Measurements from ENCODE around the gene LRRK1. TPM values are rescaled to one million over a fixed set of nuclear protein-coding genes. Genes with fewer than 3 reads are reported as not detected.

The LRRK1 gene
- total RNA-seq, 2 experiments from 2014 or later = 1.0 to 1.1 TPM

DNA sequence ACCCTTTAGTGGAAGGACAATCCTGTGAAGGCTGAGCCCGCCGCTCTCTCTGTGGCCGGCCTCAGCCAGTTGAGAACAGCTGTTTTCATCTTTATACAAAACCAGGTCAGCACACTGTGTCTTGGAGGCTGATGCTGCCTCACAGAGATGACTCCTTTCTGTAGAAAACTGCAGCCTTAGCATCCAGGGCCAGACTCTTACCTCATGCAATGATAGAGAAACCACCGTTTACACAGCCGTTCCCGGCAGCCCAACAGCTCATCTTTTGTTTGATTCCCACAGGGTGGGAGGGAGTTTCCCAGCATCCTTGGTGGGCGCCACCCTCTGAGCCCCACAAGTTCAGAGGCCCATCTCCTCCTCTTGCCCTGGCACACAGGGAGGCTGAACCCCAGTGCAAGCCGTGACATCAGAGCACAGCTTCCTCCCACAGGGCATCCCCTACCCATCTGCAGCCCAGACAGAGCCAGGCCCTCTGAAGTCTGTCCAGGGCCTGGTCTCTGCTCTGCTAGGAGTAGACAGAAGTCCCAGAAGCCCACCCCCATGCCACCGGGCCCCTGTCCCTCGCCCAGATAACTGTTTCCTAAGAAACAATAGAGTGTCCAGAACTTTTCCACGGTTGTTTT lies 105.0 kb downstream of the LRRK1 start:
- Mint-ChIP-seq H3K9me3 (no peaks in the 10 kb centered on the region), H3K36me3 (ENCODE audit: low read depth) (no peaks in the 10 kb centered on the region), H3K4me1 (no peaks in the 10 kb centered on the region), H3K4me3 (no peak overlapping the region), H3K27ac (no peak overlapping the region), H3K27me3 (peaks cover 9% of the 10 kb centered on the region)
- POLR2A ChIA-PET = no interaction called here
- DNase-seq = peak; percentile 1
- CTCF ChIA-PET = interaction anchor here (0.6 to 6.6 kb wide), 3 partner anchors 13 to 234 kb away, joined by 3 to 66 read pairs (median 5); no protein-coding TSS in a partner anchor

DNA sequence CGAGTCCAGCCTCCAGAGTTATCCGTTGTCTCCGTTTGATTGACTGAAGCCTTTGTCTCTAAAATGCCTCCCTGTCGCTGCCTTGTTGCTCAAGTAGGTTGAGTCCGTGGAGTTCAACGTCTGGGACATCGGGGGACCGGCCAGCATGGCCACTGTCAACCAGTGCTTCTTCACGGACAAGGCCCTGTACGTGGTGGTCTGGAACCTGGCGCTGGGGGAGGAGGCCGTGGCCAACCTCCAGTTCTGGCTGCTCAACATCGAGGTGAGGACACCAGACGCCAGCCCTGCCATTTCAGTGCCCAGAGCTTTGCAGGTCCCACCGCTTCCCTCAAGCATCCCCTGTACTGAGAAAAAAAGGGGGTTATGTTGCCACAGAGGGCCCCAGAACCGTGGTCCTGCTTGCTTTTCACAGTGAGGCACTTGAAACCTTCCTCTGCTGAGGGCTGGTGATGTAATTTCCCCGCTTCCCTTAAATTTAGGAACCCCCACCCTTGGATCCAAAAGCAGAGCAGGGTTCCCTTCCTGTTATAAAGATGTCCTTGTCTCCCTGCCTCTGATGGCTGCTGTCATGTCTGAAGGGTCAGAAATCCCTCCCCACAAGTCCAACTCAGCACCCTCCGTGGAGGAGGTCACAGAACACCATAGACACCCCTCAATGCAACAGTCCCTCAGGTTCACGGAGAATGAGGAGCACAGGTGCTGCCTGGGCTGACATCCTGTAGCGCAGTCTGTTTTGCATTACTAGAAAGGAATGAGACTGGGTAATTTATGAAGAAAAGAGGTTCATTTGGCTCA lies 105.7 kb downstream of the LRRK1 start:
- Mint-ChIP-seq H3K4me1 (no peaks in the 10 kb centered on the region), H3K27me3 (peaks cover 9% of the 10 kb centered on the region), H3K4me3 (no peak overlapping the region), H3K9me3 (no peaks in the 10 kb centered on the region), H3K27ac (no peak overlapping the region), H3K36me3 (ENCODE audit: low read depth) (no peaks in the 10 kb centered on the region)
- DNase-seq = peak; percentile 8
- ChIA-PET POLR2A (no interaction called here), CTCF (no interaction called here)

DNA sequence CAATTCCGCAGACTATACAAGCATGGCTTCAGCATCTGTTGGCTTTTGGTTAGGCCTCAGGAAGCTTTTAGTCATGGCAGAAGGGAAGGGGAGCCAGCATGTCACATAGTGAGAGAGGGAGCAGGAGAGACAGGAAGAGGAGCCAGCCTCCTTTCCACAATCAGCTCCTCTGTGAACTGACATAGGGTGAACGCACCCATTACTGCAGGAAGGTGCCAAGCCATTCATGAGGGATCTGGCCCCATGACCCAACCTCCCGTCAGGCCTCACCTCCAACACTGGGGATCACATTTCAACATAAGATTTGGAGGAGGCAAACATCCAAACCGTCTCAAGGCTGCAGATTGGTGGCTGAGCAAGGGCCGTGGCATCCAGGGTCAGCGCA lies 106.3 kb downstream of the LRRK1 start:
- DNase-seq = no peak
- peaks cover 10% of the 10 kb centered on the region for H3K27me3 Mint-ChIP-seq
- ChIA-PET CTCF (no interaction called here), POLR2A (no interaction called here)
- no peaks in the 10 kb centered on the region for H3K4me1 Mint-ChIP-seq
- H3K27ac Mint-ChIP-seq = no peak overlapping the region
- H3K4me3 Mint-ChIP-seq = no peak overlapping the region
- H3K9me3 Mint-ChIP-seq = no peaks in the 10 kb centered on the region
- H3K36me3 Mint-ChIP-seq (ENCODE audit: low read depth) = no peaks in the 10 kb centered on the region

DNA sequence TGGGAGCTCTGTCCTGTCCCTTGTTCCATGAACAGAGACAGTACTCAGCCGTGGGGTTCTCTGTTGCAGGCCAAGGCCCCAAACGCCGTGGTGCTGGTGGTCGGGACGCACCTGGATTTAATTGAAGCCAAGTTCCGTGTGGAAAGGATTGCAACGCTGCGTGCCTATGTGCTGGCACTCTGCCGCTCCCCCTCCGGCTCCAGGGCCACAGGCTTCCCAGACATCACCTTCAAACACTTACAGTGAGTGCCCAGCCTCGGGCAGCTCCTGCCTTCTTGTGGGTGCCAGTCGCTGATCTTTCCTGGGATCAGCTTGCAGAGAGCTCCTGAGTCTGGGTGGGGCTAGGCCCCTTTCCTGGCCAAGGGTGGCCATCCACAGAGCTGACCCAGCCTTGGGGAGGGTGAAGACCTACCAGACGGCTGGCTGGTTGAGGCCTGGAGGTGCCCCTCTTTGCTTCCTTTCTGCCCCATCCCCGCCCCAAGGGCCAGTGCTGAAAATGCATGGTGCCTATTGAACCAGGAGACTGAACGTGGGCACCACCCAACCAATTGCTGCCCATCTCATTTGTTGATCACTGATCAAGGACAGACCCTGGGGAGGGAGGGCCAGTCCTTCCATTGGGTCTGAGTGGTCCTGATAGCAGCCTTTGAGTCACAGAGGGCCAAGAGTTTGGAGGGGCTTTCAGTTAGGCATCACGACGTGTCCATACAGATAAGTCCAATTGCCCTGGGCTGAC lies 106.9 kb downstream of the LRRK1 start:
- Mint-ChIP-seq H3K27ac (no peak overlapping the region), H3K36me3 (ENCODE audit: low read depth) (no peaks in the 10 kb centered on the region), H3K4me3 (no peak overlapping the region), H3K27me3 (peaks cover 13% of the 10 kb centered on the region), H3K9me3 (no peaks in the 10 kb centered on the region), H3K4me1 (no peaks in the 10 kb centered on the region)
- DNase-seq = peak; percentile 12
- CTCF ChIA-PET = no interaction called here
- POLR2A ChIA-PET = no interaction called here

DNA sequence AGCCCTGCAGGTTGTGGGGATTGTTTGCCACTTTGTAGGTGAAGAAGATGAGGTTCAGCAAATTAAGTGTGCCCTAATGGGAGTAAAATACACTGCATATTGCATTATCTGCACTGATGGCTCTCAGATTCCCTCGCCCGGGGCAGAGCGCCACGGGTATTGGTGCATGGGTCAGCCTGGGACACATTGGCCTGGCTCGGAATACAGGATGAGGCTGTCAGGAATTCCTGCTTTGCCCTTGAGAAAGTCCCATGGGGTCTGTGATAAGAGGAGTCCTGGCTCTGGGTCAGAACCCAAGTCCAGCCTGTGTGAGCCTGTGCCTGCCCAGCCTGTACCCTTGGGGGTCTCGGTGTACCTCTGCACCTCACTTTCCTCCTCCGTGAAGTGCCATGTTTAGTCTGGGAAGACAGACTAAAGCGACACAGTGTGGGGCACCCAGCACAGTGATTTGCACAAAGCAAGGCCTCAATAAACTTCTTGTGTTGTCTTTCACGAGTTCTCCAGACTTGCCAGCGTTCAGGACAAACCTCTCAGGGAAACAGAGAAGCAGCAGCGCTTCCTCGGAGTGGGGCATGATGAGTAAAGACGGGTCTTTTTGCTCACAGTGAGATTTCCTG lies 107.6 kb downstream of the LRRK1 start:
- Mint-ChIP-seq H3K36me3 (ENCODE audit: low read depth) (no peaks in the 10 kb centered on the region), H3K27ac (no peak overlapping the region), H3K4me3 (no peak overlapping the region), H3K9me3 (no peaks in the 10 kb centered on the region), H3K27me3 (peaks cover 11% of the 10 kb centered on the region), H3K4me1 (no peaks in the 10 kb centered on the region)
- ChIA-PET POLR2A (no interaction called here), CTCF (interaction anchor here (1.0 to 1.5 kb wide), 2 partner anchors 20 to 232 kb away, joined by 3 to 4 read pairs; no protein-coding TSS in a partner anchor)
- DNase-seq = no peak

DNA sequence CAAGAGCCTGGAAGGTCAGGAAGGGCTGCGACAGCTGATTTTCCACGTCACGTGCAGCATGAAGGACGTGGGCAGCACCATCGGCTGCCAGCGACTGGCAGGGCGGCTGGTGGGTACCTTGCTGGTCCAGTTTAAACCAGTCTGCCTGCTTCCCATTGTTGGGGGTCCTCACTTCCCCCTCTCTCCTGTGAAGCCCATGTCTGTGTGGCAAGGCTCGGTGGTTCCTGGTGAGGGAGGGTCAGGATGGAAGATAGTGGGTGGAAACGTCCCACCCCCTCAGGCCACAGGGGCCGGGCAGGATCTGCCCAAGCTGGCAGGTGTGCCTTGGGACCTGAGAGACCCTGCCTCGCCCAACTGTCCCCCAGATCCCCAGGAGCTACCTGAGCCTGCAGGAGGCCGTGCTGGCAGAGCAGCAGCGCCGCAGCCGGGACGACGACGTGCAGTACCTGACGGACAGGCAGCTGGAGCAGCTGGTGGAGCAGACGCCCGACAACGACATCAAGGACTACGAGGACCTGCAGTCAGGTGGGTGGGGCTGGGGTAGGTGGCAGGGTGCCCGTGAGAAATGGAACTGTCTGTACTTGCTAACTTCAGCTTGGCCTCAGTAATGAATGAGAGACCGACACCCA lies 108.2 kb downstream of the LRRK1 start:
- ChIA-PET POLR2A (no interaction called here), CTCF (interaction anchor here (1.0 to 1.5 kb wide), 2 partner anchors 21 to 231 kb away, joined by 3 to 4 read pairs; no protein-coding TSS in a partner anchor)
- Mint-ChIP-seq H3K36me3 (ENCODE audit: low read depth) (no peaks in the 10 kb centered on the region), H3K4me1 (no peaks in the 10 kb centered on the region), H3K27ac (no peak overlapping the region), H3K27me3 (peaks cover 15% of the 10 kb centered on the region), H3K4me3 (no peak overlapping the region), H3K9me3 (no peaks in the 10 kb centered on the region)
- peak; percentile 10 for DNase-seq

DNA sequence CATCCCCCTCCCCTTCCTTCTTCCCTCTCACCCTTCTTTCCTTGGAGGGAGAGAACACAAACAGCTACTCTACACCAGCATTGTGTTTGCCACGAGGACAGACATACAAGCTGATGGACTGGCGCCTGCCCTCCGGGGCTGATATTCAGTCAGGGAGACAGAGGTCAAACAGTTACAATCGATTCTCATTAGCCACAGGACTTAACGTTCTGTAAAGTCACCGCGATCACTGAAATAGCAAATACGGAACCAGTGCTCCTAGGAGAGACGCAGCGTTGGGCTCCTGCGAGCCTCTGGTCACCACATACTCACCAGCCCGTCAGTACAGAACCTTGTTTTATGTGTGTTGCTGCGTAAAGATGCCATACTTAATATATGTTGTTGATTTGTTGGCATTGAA lies 108.8 kb downstream of the LRRK1 start:
- Mint-ChIP-seq H3K27me3 (peaks cover 20% of the 10 kb centered on the region), H3K9me3 (no peaks in the 10 kb centered on the region), H3K36me3 (ENCODE audit: low read depth) (no peaks in the 10 kb centered on the region), H3K4me3 (no peak overlapping the region), H3K27ac (no peak overlapping the region), H3K4me1 (no peaks in the 10 kb centered on the region)
- ChIA-PET POLR2A (no interaction called here), CTCF (interaction anchor here (1.0 to 1.5 kb wide), 2 partner anchors 21 to 231 kb away, joined by 3 to 4 read pairs; no protein-coding TSS in a partner anchor)
- DNase-seq = peak; percentile 0

DNA sequence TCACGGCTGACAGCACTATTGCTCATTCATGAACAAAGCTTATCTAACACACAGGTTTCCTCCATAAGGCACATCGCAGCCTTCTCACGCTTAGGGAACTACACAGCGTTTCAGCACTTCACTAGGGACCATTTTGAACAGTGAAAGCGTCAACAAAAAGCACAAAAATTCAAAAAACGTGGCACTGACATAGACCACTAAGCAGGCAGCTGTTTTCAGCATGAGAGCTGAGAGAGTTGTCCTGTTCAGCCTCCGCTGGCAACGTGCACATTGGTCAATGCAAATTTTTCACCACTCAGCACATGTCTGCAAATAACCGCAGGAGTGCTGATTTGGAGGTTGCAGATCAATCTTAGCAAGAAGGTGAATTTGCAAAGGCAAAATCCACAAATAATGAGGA lies 109.2 kb downstream of the LRRK1 start:
- CTCF ChIA-PET = interaction anchor here (1.5 kb wide), 1 partner anchor 22 kb away, joined by 3 read pairs; no protein-coding TSS in a partner anchor
- Mint-ChIP-seq H3K4me3 (no peak overlapping the region), H3K9me3 (no peaks in the 10 kb centered on the region), H3K4me1 (no peaks in the 10 kb centered on the region), H3K27ac (no peak overlapping the region), H3K27me3 (peaks cover 22% of the 10 kb centered on the region), H3K36me3 (ENCODE audit: low read depth) (no peaks in the 10 kb centered on the region)
- DNase-seq = no peak
- POLR2A ChIA-PET = no interaction called here

DNA sequence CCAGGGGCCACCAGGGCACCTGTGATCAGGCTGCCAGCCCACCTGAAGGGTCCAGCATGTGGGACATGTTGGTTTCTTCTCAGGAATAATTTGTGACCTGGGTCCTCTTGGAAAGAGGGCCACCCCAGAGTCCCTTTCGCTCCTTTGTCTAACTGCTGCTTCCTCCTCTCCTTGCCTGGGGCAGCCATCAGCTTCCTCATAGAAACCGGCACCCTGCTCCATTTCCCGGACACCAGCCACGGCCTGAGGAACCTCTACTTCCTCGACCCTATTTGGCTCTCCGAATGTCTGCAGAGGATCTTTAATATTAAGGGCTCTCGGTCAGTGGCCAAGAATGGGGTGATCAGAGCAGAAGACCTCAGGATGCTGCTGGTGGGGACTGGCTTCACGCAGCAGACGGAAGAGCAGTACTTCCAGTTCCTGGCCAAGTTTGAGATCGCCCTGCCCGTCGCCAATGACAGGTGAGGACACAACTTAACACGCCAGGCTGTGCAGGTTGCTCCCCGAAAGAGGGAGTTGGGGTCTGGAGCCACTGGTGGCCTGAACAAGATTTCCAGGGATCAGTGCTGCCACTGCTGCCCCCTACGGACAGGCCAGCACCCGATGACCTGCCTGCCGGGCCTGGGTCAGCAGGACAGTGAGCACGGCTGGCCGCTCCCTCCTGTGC lies 109.7 kb downstream of the LRRK1 start:
- H3K27me3 Mint-ChIP-seq = peaks cover 28% of the 10 kb centered on the region

DNA sequence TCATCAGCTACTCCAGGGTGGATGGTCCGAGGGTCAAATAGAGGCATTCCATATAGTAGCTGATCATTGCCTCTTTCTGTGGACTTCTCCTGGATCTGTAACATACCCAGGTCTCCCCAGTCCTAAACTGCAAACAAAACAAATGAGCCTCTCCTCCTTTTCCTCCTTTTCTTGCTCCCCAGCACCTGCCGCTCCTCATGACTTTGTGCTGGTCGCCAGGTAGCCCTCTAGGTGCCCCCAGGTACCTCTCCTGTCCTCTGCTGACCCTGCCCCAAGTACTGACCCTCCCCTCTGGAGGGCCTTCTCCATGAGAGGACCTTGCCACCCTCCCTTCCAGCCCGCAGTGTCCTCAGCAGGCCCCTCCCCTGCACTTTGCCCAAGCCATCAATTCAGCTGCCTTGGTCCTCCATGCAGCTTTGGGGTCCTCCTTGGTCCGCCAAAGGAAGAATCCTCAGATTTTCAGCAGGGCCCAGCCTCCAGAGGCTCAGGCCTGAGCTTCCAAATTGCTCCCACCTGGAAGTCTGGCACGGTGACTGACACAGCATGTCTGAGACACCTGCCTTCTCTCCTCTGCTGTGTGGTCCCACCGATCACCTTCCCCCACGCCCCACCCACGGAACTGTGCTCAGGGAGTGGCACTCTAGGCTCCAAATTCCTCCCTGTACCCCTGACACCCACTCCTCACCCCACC lies 111.0 kb downstream of the LRRK1 start:
- Mint-ChIP-seq H3K36me3 (ENCODE audit: low read depth) (peaks cover 5% of the 10 kb centered on the region), H3K4me1 (peaks cover 1% of the 10 kb centered on the region), H3K27me3 (peaks cover 37% of the 10 kb centered on the region), H3K9me3 (peaks cover 2% of the 10 kb centered on the region), H3K27ac (no peak overlapping the region), H3K4me3 (no peak overlapping the region)
- ChIA-PET POLR2A (no interaction called here), CTCF (no interaction called here)
- DNase-seq = peak; percentile 0

More for the DNA sequence above, 109.7 kb downstream of the LRRK1 start:
- DNase-seq = peak; percentile 6
- peaks cover 1% of the 10 kb centered on the region for H3K4me1 Mint-ChIP-seq
- no peaks in the 10 kb centered on the region for H3K9me3 Mint-ChIP-seq
- no peaks in the 10 kb centered on the region for H3K36me3 Mint-ChIP-seq (ENCODE audit: low read depth)
- H3K27ac Mint-ChIP-seq = no peak overlapping the region
- no peak overlapping the region for H3K4me3 Mint-ChIP-seq
- POLR2A ChIA-PET = no interaction called here
- CTCF ChIA-PET = no interaction called here

DNA sequence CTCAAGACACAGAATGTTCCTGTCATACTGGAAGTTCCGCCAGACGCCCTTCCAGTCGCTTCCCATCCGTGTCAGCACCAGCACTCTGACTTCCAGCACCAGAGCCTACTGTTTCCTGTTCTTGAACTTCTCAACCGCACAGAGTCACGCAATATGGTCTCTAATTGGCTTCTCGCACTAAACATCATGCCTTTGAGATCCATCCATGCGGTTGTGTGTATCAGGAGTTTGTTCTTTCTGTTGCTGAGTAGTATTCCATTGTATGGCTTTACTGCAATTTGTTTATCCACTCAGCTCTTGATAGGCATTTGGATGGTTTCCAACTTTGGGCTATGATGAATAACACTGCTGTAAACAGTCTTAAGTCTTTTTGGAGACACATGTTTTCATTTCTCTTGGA lies 112.1 kb downstream of the LRRK1 start:
- peaks cover 3% of the 10 kb centered on the region for H3K4me1 Mint-ChIP-seq
- no peak overlapping the region for H3K4me3 Mint-ChIP-seq
- H3K27ac Mint-ChIP-seq = no peak overlapping the region
- peaks cover 46% of the 10 kb centered on the region for H3K27me3 Mint-ChIP-seq
- peaks cover 2% of the 10 kb centered on the region for H3K9me3 Mint-ChIP-seq
- ChIA-PET POLR2A (no interaction called here), CTCF (interaction anchor here (2.3 kb wide), 1 partner anchor 23 kb away, joined by 12 read pairs; no protein-coding TSS in a partner anchor)
- peaks cover 5% of the 10 kb centered on the region for H3K36me3 Mint-ChIP-seq (ENCODE audit: low read depth)
- DNase-seq = peak; percentile 9

DNA sequence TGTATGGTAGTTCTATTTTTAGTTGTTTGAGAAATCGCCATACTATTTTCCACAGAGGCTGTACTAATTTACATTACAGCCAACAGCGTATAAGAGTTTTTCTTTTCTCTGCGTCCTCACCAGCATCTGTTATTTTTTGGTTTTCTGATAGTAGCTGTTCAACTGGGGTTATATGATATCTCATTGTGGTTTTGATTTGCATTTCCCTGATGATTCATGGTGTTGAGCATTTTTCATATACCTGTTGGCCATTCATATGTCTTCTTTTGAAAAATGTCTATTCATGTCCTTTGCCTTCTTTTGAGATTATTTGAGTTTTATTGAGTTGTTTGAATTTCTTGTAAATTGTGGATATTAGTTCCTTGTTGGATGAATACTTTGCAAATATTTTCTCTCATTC lies 114.6 kb downstream of the LRRK1 start:
- CTCF ChIA-PET = interaction anchor here (1.2 kb wide), 1 partner anchor 18 kb away, joined by 3 read pairs; no protein-coding TSS in a partner anchor
- Mint-ChIP-seq H3K4me3 (no peak overlapping the region), H3K9me3 (peaks cover 2% of the 10 kb centered on the region), H3K36me3 (ENCODE audit: low read depth) (peaks cover 7% of the 10 kb centered on the region), H3K27ac (no peak overlapping the region), H3K27me3 (peaks cover 55% of the 10 kb centered on the region), H3K4me1 (peaks cover 3% of the 10 kb centered on the region)
- POLR2A ChIA-PET = no interaction called here
- DNase-seq = no peak

Measured in activated CD4-positive, alpha-beta memory T cell treated with anti-CD3 and anti-CD28 coated beads, Interleukin-2, amount 10 ng/mL, durations not matched to agents 7 days and 5 days (primary cell).